Activated T-helper 1 cell treated with anti-CD3 and anti-CD28 coated beads, Interleukin-2, amount 50 U/mL, for 16 hours (primary cell): ENCODE results near the gene CCDC126.
"Not testable (repeated sequence)": the region's sequence is repeated elsewhere in the genome, so short reads cannot be mapped to it uniquely, and the experiment has no call there.

Experiments used
- DNase-seq, 2 donors: peaks; one replicate each; pipeline ENCODE4 v3.0.0-alpha.2; 2020; ENCODE audit warnings: low read depth in 1 of 2, low spot score in 1 of 2

Gene CCDC126

GRCh38 chr7:23622506-23622925 is 25.3 kb downstream of the CCDC126 start:
- DNase-seq, result no peak

GRCh38 chr7:23628370-23628769 is 31.2 kb downstream of the CCDC126 start:
- no peak for DNase-seq

GRCh38 chr7:23633417-23633816 is 36.2 kb downstream of the CCDC126 start:
- DNase-seq, result no peak

- DNase-seq, result no peak
These were observed 48.6 kb downstream of the CCDC126 start for GRCh38 chr7:23645822-23646221.

GRCh38 chr7:23653942-23654341 is 56.8 kb downstream of the CCDC126 start:
- DNase-seq, result no peak

- DNase-seq, result no peak
These were observed 57.3 kb downstream of the CCDC126 start for GRCh38 chr7:23654508-23654907.

GRCh38 chr7:23655433-23655832 is 58.3 kb downstream of the CCDC126 start:
- no peak for DNase-seq

- no peak for DNase-seq
These were observed 61.7 kb downstream of the CCDC126 start for GRCh38 chr7:23658831-23659427.

GRCh38 chr7:23661385-23661784 is 64.2 kb downstream of the CCDC126 start:
- no peak for DNase-seq

- DNase-seq, result no peak
These were observed 65.2 kb downstream of the CCDC126 start for GRCh38 chr7:23662124-23662983.

- no peak for DNase-seq
These were observed 65.8 kb downstream of the CCDC126 start for GRCh38 chr7:23662984-23663313.

GRCh38 chr7:23664122-23664521 is 66.9 kb downstream of the CCDC126 start:
- no peak for DNase-seq

- no peak for DNase-seq
These were observed 74.9 kb downstream of the CCDC126 start for GRCh38 chr7:23672033-23672432.

GRCh38 chr7:23679898-23680413 is 82.8 kb downstream of the CCDC126 start, which contains the start of gene FAM221A:
Gene FAM221A, plus strand, starts transcription at chr7:23680199. Its CDS starts 20 bp downstream, at chr7:23680219.
- DNase-seq, result peak; percentile 55 to 73

- DNase-seq, result peak; percentile 5 to 11
These were observed 83.5 kb downstream of the CCDC126 start for GRCh38 chr7:23680414-23681405.

- not testable (repeated sequence) for DNase-seq
These were observed 86.9 kb downstream of the CCDC126 start for GRCh38 chr7:23684041-23684440.

GRCh38 chr7:23685731-23686130 is 88.5 kb downstream of the CCDC126 start:
- no peak for DNase-seq

GRCh38 chr7:23687011-23687410 is 89.8 kb downstream of the CCDC126 start:
- DNase-seq, result no peak

- DNase-seq, result no peak
These were observed 92.0 kb downstream of the CCDC126 start for GRCh38 chr7:23689165-23689564.

- no peak for DNase-seq
These were observed 94.1 kb downstream of the CCDC126 start for GRCh38 chr7:23691320-23691719.

- DNase-seq, result no peak
These were observed 96.0 kb downstream of the CCDC126 start for GRCh38 chr7:23693224-23693623.
